Measurements from ENCODE around the gene SYNGR1. TPM values are rescaled to one million over a fixed set of nuclear protein-coding genes. Genes with fewer than 3 reads are reported as not detected.

Gene SYNGR1
- total RNA-seq, 1 donor from 2014 or later = 26.6 TPM

DNA sequence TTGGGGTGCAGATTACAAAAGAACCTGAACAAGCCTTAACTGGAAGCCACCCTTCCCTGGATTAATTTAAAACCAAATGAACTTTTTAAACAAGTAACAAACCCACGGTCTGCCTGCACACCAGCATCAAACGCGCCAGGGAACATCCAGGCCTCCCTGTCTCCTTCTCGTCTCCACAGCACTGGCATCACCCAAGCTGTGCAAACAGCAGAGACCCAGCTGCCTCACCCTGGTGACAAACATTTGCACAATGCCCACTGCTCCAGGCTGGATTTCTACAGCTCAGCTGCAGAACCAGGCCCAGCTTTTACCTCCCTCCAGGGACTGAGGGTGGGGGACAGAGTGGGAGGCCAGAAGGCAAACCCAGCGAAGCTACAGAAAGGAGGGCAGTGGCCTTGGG is 37.4 kb upstream of the SYNGR1 start:
- Mint-ChIP-seq H3K27me3 (ENCODE audit: unreplicated experiment) (no peaks in the 10 kb centered on the region), H3K4me1 (ENCODE audit: unreplicated experiment) (peaks cover 81% of the 10 kb centered on the region), H3K4me3 (ENCODE audit: unreplicated experiment) (no peak overlapping the region), H3K9me3 (ENCODE audit: unreplicated experiment) (no peaks in the 10 kb centered on the region), H3K36me3 (ENCODE audit: unreplicated experiment) (peaks cover 51% of the 10 kb centered on the region), H3K27ac (ENCODE audit: unreplicated experiment) (no peak overlapping the region)
- TF ChIP-seq, protein P1, sequence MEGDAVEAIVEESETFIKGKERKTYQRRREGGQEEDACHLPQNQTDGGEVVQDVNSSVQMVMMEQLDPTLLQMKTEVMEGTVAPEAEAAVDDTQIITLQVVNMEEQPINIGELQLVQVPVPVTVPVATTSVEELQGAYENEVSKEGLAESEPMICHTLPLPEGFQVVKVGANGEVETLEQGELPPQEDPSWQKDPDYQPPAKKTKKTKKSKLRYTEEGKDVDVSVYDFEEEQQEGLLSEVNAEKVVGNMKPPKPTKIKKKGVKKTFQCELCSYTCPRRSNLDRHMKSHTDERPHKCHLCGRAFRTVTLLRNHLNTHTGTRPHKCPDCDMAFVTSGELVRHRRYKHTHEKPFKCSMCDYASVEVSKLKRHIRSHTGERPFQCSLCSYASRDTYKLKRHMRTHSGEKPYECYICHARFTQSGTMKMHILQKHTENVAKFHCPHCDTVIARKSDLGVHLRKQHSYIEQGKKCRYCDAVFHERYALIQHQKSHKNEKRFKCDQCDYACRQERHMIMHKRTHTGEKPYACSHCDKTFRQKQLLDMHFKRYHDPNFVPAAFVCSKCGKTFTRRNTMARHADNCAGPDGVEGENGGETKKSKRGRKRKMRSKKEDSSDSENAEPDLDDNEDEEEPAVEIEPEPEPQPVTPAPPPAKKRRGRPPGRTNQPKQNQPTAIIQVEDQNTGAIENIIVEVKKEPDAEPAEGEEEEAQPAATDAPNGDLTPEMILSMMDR (IDR thresholded peaks at IDR 0.05) = no peak
- DNase-seq (ENCODE audit: extremely low spot score, unreplicated experiment) = no peak

DNA sequence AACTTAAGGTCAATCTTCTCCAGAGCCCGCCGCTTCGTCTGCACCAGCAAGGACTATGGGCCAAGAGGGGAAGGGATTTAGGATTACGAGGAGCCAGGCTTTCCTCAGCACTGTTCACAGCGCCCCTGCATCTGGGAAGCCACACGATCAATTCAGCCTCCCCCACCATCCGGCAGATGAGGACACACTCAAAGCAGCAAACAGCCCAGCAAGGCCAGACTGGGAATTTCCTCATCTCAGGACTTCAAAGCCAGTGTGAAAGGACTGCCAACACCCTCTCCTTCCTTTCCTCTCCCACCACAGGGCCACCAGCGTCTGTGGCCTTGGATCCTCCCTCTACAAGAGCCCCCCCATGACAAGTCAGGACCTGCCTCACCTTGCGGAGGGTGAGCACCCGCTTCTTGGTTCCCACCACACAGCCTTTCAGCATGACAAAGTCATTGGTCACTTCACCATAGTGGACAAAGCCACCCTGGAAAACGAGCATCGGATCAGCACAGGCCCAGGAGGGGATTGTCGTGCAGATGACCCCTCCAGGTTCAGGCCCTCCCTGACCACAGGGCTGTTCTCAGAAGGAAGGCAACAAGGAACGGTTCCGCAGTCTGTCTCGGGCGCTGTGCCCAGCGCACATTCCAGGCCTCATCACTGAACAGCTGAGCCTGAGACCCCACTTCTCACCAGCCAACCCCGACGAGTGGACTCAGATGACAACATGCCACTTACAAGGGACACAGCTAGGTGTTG is 36.4 kb upstream of the SYNGR1 start:
- Mint-ChIP-seq H3K4me3 (ENCODE audit: unreplicated experiment) (no peak overlapping the region), H3K9me3 (ENCODE audit: unreplicated experiment) (no peaks in the 10 kb centered on the region), H3K4me1 (ENCODE audit: unreplicated experiment) (peaks cover 84% of the 10 kb centered on the region), H3K27ac (ENCODE audit: unreplicated experiment) (peak overlapping the region; percentile 52), H3K36me3 (ENCODE audit: unreplicated experiment) (peaks cover 60% of the 10 kb centered on the region), H3K27me3 (ENCODE audit: unreplicated experiment) (no peaks in the 10 kb centered on the region)
- DNase-seq (ENCODE audit: extremely low spot score, unreplicated experiment) = no peak
- TF ChIP-seq, protein P1 (IDR thresholded peaks at IDR 0.05) = no peak

DNA sequence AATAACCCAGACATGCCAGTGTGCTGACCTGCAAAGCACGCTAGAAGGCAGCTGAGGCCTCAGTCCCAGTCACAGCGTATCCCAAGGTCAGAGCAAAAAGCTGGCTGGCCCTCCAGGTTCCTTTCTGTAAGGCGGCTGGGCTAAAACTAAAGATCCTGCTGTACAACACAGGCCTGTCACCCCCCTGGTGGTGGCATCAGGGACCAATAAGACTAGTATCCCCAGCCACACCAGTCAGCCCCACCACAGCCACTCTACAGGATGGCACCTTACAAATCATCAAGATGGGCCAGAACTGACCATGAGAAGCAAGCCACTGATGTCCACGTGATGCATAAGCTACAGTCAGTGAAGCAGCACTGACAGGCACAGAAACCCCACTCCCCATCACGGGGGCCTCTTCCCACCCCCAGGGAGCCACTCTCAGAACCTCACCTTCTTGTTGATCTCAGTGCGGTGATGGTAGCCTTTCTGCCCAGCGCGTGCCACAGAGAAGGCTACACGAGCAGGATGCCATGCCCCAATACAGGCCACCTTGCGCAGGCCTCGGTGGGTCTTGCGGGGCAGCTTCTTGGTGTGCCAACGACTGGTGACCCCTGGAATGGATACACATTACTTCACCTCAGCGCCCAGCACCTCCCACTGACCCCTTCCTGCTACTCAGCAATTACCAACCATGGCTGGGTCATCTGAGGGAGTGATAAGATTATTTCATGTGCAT is 35.4 kb upstream of the SYNGR1 start:
- Mint-ChIP-seq H3K4me3 (ENCODE audit: unreplicated experiment) (no peak overlapping the region), H3K4me1 (ENCODE audit: unreplicated experiment) (peaks cover 75% of the 10 kb centered on the region), H3K27ac (ENCODE audit: unreplicated experiment) (peak overlapping the region; percentile 27), H3K9me3 (ENCODE audit: unreplicated experiment) (no peaks in the 10 kb centered on the region), H3K27me3 (ENCODE audit: unreplicated experiment) (no peaks in the 10 kb centered on the region), H3K36me3 (ENCODE audit: unreplicated experiment) (peaks cover 63% of the 10 kb centered on the region)
- DNase-seq (ENCODE audit: extremely low spot score, unreplicated experiment) = no peak
- TF ChIP-seq, protein P1 (IDR thresholded peaks at IDR 0.05) = peak; percentile 11

DNA sequence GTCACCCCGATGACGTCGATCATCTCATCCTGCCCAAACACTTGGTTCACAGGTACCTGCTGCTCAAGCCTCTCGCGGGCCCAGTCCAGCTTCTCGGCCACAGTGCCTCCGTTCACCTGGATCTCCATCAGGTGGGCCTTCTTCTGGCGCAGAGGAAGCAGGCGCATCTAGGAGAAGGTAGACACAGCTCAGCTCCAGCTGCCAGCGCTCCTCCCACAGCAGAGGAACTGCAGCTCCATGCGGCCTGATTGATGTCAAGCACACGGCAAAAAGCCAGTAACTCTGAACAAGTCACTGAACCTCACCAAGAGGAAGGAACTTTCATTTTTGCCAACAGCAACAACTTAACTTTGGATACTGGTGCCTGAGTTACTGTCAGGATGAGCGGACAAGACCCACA is 34.4 kb upstream of the SYNGR1 start:
- TF ChIP-seq, protein P1 (IDR thresholded peaks at IDR 0.05) = no peak
- peaks cover 63% of the 10 kb centered on the region for H3K36me3 Mint-ChIP-seq (ENCODE audit: unreplicated experiment)
- no peaks in the 10 kb centered on the region for H3K9me3 Mint-ChIP-seq (ENCODE audit: unreplicated experiment)
- DNase-seq (ENCODE audit: extremely low spot score, unreplicated experiment) = no peak
- H3K27me3 Mint-ChIP-seq (ENCODE audit: unreplicated experiment) = no peaks in the 10 kb centered on the region
- H3K27ac Mint-ChIP-seq (ENCODE audit: unreplicated experiment) = peak overlapping the region; percentile 56
- peak overlapping the region; percentile 99 for H3K4me3 Mint-ChIP-seq (ENCODE audit: unreplicated experiment)
- H3K4me1 Mint-ChIP-seq (ENCODE audit: unreplicated experiment) = peaks cover 65% of the 10 kb centered on the region

DNA sequence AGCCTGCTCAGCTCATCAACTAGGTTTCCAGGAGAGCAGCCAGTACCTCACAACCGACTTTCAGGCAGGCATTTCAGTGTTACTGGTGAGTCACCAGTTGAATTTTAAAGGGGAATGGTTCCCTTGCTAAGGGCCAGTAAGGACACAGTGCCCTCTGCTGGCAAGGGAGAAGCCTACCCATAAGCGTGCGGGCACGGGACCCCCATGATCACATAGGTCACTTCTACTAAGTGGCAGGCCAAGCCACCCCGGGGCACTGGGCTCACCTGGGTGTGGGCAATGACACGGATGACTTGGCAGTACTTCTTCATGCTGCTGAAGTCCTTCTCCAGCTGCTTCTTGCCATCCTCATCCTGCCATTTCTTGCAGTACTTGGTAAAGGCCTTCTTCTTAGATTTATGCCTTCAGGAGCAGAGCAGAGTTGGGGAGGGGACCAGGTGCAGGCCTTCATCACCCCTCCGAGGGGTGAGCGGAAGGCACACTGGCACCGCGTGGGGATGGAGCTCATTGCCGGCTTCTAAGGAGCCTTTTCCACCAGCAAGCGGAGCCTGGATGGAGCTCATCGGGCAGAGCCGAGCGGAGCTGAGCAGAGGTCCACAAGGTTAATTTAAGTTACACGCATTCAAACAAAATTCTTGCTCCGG is 33.2 kb upstream of the SYNGR1 start:
- Mint-ChIP-seq H3K27ac (ENCODE audit: unreplicated experiment) (peak overlapping the region; percentile 100), H3K9me3 (ENCODE audit: unreplicated experiment) (no peaks in the 10 kb centered on the region), H3K4me3 (ENCODE audit: unreplicated experiment) (peak overlapping the region; percentile 99), H3K27me3 (ENCODE audit: unreplicated experiment) (no peaks in the 10 kb centered on the region), H3K4me1 (ENCODE audit: unreplicated experiment) (peaks cover 58% of the 10 kb centered on the region), H3K36me3 (ENCODE audit: unreplicated experiment) (peaks cover 59% of the 10 kb centered on the region)
- peak; percentile 91 for DNase-seq (ENCODE audit: extremely low spot score, unreplicated experiment)
- TF ChIP-seq, protein P1 (IDR thresholded peaks at IDR 0.05) = peak; percentile 95
